Neural progenitor cell (in vitro differentiated cells): ENCODE results near the gene RASA1.

Experiments
- EZH2 ChIP-seq: fragments of 200-600 bp; sonication (generic); IDR thresholded peaks from 2 replicates; pipeline ENCODE4 v1.6.1; 2017; ENCODE audit warnings: antibody characterized with exemption, mild to moderate bottlenecking, moderate library complexity
- EZH2phosphoT487 ChIP-seq: fragments of 200-600 bp; sonication (generic); IDR thresholded peaks from 2 replicates; pipeline ENCODE4 v1.6.1; 2017; ENCODE audit warnings: antibody characterized with exemption
- TF ChIP-seq, protein P1 (sequence below): fragments of 200-600 bp; sonication (generic); IDR thresholded peaks from 2 replicates; pipeline ENCODE4 v1.5.1; 2017; ENCODE audit warnings: antibody characterized with exemption, mild to moderate bottlenecking

DNA sequence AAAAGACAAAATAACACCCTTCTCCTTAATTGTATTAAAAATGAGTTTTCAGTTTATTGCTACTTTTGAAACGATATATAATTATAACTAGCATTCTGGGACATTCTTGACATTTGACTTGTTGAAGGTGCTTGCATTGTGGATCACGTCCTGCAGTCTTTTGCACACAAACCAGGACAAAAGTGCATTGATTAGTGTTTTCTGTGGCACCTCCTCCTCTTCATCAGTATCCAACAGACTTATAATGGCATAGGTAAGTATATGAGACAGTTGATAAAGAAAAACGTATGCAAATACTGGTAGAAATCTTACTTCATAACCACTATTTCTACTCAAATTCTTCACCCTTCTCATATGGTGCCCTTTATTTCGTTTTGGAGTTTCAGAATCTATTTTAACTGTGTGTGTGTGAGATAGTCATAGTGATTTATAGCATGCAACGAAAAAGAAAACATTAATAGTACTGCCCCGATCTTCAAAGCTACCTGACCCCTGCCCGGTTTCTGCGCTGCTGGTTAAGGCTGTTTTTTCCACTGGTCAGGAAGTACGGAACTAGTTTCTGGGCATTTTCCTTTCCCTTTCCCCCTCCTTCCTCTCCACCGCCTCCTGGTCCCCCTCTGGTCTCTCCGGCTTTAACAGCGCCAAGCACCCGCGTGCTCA, 639 bp upstream of the RASA1 start:
- TF ChIP-seq, protein P1, sequence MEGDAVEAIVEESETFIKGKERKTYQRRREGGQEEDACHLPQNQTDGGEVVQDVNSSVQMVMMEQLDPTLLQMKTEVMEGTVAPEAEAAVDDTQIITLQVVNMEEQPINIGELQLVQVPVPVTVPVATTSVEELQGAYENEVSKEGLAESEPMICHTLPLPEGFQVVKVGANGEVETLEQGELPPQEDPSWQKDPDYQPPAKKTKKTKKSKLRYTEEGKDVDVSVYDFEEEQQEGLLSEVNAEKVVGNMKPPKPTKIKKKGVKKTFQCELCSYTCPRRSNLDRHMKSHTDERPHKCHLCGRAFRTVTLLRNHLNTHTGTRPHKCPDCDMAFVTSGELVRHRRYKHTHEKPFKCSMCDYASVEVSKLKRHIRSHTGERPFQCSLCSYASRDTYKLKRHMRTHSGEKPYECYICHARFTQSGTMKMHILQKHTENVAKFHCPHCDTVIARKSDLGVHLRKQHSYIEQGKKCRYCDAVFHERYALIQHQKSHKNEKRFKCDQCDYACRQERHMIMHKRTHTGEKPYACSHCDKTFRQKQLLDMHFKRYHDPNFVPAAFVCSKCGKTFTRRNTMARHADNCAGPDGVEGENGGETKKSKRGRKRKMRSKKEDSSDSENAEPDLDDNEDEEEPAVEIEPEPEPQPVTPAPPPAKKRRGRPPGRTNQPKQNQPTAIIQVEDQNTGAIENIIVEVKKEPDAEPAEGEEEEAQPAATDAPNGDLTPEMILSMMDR, result no peak
- no peak for TF ChIP-seq EZH2
- TF ChIP-seq EZH2phosphoT487, result no peak
